CD4-positive, alpha-beta memory T cell (primary cell): ENCODE data around the gene PIGK. TPM values are rescaled to one million over a fixed set of nuclear protein-coding genes. Genes with fewer than 3 reads are reported as not detected.

ENCODE experiments used
- CTCF ChIA-PET: fragments of 350-600 bp; sonication (Branson Sonifier 250); formaldehyde crosslinking; loops from one replicate; lab custom pipeline; 2021; ENCODE audit warnings: inconsistent platforms; ENCODE audit not compliant: partially characterized antibody; lab: Charles Lee
- POLR2A ChIA-PET: fragments of 350-600 bp; sonication (Branson Sonifier 250); formaldehyde crosslinking; loops from one replicate; lab custom pipeline; 2021; ENCODE audit not compliant: partially characterized antibody; lab: Charles Lee
- DNase-seq, 5 donors: peaks; one replicate each; pipeline versions ENCODE4 v3.0.0 to v3.0.0-alpha.2; 2020 to 2022; ENCODE audit warnings: mixed read lengths in 1 of 5
- H3K27ac ChIP-seq: one replicate; pipeline ENCODE4 v1.7.0; 2013; ENCODE audit warnings: low read depth, low read length
- H3K27me3 ChIP-seq: 2 replicates; pipeline ENCODE4 v1.7.0; 2013; ENCODE audit warnings: mild to moderate bottlenecking, low read length, moderate library complexity; ENCODE audit not compliant: insufficient read depth
- H3K36me3 ChIP-seq: 2 replicates; pipeline ENCODE4 v1.7.0; 2013; ENCODE audit warnings: mild to moderate bottlenecking, low read length, moderate library complexity; ENCODE audit not compliant: insufficient read depth
- H3K4me1 ChIP-seq: 2 replicates; pipeline ENCODE4 v1.7.0; 2013; ENCODE audit warnings: mild to moderate bottlenecking, low read length, moderate library complexity; ENCODE audit not compliant: insufficient read depth
- H3K4me3 ChIP-seq, 2 donors: one replicate each; pipeline ENCODE4 v1.7.0; 2013; ENCODE audit warnings: low read length in 2 of 2, mild to moderate bottlenecking in 1 of 2
- H3K9me3 ChIP-seq, 2 donors: one replicate each; pipeline ENCODE4 v1.7.0; 2013; ENCODE audit warnings: low read length in 2 of 2, control low read depth in 1 of 2; ENCODE audit not compliant: control insufficient read depth in 1 of 2
- H3K27ac Mint-ChIP-seq, 7 donors: one replicate each; pipeline ENCODE4 v1.8.0; 2020 to 2021; ENCODE audit warnings: mixed read lengths in 7 of 7, mild to moderate bottlenecking in 6 of 7, inconsistent platforms in 3 of 7, moderate library complexity in 3 of 7
- H3K27me3 Mint-ChIP-seq, 2 donors: one replicate each; pipeline ENCODE4 v1.8.0; 2020 to 2021; ENCODE audit warnings: mixed read lengths in 2 of 2
- H3K36me3 Mint-ChIP-seq, 2 donors: one replicate each; pipeline ENCODE4 v1.8.0; 2020 to 2021; ENCODE audit warnings: mixed read lengths in 2 of 2, inconsistent platforms in 1 of 2, mild to moderate bottlenecking in 1 of 2
- H3K4me1 Mint-ChIP-seq, 4 donors: one replicate each; pipeline ENCODE4 v1.8.0; 2020 to 2021; ENCODE audit warnings: mixed read lengths in 4 of 4, mild to moderate bottlenecking in 1 of 4
- H3K4me3 Mint-ChIP-seq, 8 donors: one replicate each; pipeline ENCODE4 v1.8.0; 2020 to 2021; ENCODE audit warnings: mixed read lengths in 8 of 8, mild to moderate bottlenecking in 7 of 8, moderate library complexity in 6 of 8, inconsistent platforms in 3 of 8
- H3K9me3 Mint-ChIP-seq, 8 donors: one replicate each; pipeline ENCODE4 v1.8.0; 2020 to 2021; ENCODE audit warnings: mixed read lengths in 8 of 8, mild to moderate bottlenecking in 5 of 8, inconsistent platforms in 3 of 8, moderate library complexity in 1 of 8
- intact Hi-C: fragments of 100-400 bp; cut with micrococcal nuclease; formaldehyde crosslinking; loops from one replicate; pipeline ENCODE4 v1.15.1; 2023
- polyA plus RNA-seq, 2 donors: library from polyadenylated mRNA; unstranded; fragments of 300-500 nt; fragmentation: Illumina TruSeq; gene quantifications; one replicate each; pipeline ENCODE4 v1.2.3, GENCODE V29; 2021
- total RNA-seq, 2 experiments: library from RNA; stranded (reverse); gene quantifications; one replicate each; pipeline ENCODE4 v1.2.3, GENCODE V29; 2021

The PIGK gene
- total and polyA plus RNA-seq, 4 experiments from 2014 or later = 26.4 to 72.0 (median 31.9) TPM

- Histone ChIP-seq H3K4me1 (peaks cover 8% of the 10 kb centered on the region), H3K9me3 (no peaks in the 10 kb centered on the region), H3K27ac (no peak overlapping the region), H3K27me3 (no peaks in the 10 kb centered on the region), H3K36me3 (no peaks in the 10 kb centered on the region), H3K4me3 (no peak overlapping the region)
- ChIA-PET CTCF (no interaction called here), POLR2A (no interaction called here)
- no peak for DNase-seq
- Mint-ChIP-seq H3K4me1 (peaks cover 9 to 23% (median 18%) of the 10 kb centered on the region in 4 donors), H3K27ac (peak overlapping the region in 5 of 7 donors; percentile 2 to 60 (median 6)), H3K36me3 (no peaks in the 10 kb centered on the region), H3K9me3 (peaks cover 0 to 2% (median 0%) of the 10 kb centered on the region in 8 donors), H3K27me3 (no peaks in the 10 kb centered on the region), H3K4me3 (peak overlapping the region in 6 of 8 donors; percentile 16 to 59 (median 24))
- intact Hi-C loops = no loop called here
These were observed 171.1 kb downstream of the PIGK start for GRCh38 chr1:77047978-77048614.

- Histone ChIP-seq H3K4me1 (peaks cover 8% of the 10 kb centered on the region), H3K4me3 (no peak overlapping the region), H3K9me3 (no peaks in the 10 kb centered on the region), H3K36me3 (no peaks in the 10 kb centered on the region), H3K27ac (no peak overlapping the region), H3K27me3 (no peaks in the 10 kb centered on the region)
- no peak for DNase-seq
- Mint-ChIP-seq H3K27me3 (no peaks in the 10 kb centered on the region), H3K4me3 (peak overlapping the region in 5 of 8 donors; percentile 16 to 59 (median 31)), H3K4me1 (peaks cover 9 to 23% (median 18%) of the 10 kb centered on the region in 4 donors), H3K36me3 (no peaks in the 10 kb centered on the region), H3K27ac (peak overlapping the region in 1 of 7 donors; percentile 6), H3K9me3 (peaks cover 0 to 2% (median 0%) of the 10 kb centered on the region in 8 donors)
- ChIA-PET CTCF (no interaction called here), POLR2A (no interaction called here)
- intact Hi-C loops = no loop called here
These were observed 171.7 kb downstream of the PIGK start for GRCh38 chr1:77047575-77047974.

DNA sequence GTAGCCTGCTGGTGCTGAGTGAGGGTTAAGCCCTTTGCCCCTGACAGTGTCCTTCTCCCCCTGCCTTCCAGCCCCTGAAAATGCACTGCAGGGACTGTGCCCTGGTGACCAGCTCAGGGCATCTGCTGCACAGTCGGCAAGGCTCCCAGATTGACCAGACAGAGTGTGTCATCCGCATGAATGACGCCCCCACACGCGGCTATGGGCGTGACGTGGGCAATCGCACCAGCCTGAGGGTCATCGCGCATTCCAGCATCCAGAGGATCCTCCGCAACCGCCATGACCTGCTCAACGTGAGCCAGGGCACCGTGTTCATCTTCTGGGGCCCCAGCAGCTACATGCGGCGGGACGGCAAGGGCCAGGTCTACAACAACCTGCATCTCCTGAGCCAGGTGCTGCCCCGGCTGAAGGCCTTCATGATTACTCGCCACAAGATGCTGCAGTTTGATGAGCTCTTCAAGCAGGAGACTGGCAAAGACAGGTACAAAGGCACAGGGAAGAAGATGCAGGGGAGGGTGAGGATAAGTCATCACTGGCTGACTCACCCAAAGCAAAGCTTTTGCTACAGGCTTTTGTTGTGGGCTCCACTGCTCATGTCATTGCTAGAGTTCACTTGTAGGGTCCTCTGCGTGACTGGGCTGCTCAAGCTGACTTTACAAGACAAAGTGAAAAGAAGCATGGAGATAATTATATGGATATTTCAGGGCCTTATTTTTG lies 174.9 kb downstream of the PIGK start:
- ChIA-PET POLR2A (no interaction called here), CTCF (no interaction called here)
- H3K9me3 ChIP-seq = no peaks in the 10 kb centered on the region
- Mint-ChIP-seq H3K36me3 (no peaks in the 10 kb centered on the region), H3K4me3 (no peak overlapping the region), H3K9me3 (no peaks in the 10 kb centered on the region), H3K4me1 (peaks cover 9 to 23% (median 18%) of the 10 kb centered on the region in 4 donors), H3K27ac (no peak overlapping the region), H3K27me3 (peaks cover 4% of the 10 kb centered on the region in 2 donors)
- no peaks in the 10 kb centered on the region for H3K27me3 ChIP-seq
- intact Hi-C loops = no loop called here
- H3K36me3 ChIP-seq = no peaks in the 10 kb centered on the region
- H3K4me3 ChIP-seq = no peak overlapping the region
- no peak overlapping the region for H3K27ac ChIP-seq
- H3K4me1 ChIP-seq = peaks cover 8% of the 10 kb centered on the region
- DNase-seq = no peak

DNA sequence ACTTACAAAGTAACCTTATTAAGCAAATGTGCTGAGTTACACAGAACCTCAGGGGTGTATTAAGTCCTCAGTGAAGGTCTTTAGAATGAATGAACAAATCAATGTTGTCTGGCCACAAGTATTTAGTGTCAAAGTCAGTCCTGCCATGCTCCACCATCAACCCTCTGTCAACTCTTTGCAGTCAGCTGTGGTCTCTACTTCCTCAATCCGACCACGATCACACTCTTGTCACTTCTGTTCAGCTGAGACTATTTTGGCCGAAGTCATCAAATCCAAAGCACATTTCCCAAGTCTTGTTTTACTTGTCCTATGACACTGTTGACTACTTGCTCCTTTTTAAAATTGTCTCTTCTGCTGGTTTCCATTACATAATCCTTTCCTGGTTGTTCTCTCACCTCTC lies 178.4 kb downstream of the PIGK start:
- Histone ChIP-seq H3K9me3 (no peaks in the 10 kb centered on the region), H3K27ac (no peak overlapping the region), H3K4me1 (no peaks in the 10 kb centered on the region), H3K36me3 (no peaks in the 10 kb centered on the region), H3K27me3 (no peaks in the 10 kb centered on the region), H3K4me3 (no peak overlapping the region)
- ChIA-PET CTCF (no interaction called here), POLR2A (no interaction called here)
- Mint-ChIP-seq H3K27ac (no peak overlapping the region), H3K9me3 (peaks cover 0 to 6% (median 3%) of the 10 kb centered on the region in 8 donors), H3K4me1 (no peaks in the 10 kb centered on the region), H3K4me3 (no peak overlapping the region), H3K36me3 (no peaks in the 10 kb centered on the region), H3K27me3 (peaks cover 4% of the 10 kb centered on the region in 2 donors)
- no peak for DNase-seq
- intact Hi-C loops = no loop called here

DNA sequence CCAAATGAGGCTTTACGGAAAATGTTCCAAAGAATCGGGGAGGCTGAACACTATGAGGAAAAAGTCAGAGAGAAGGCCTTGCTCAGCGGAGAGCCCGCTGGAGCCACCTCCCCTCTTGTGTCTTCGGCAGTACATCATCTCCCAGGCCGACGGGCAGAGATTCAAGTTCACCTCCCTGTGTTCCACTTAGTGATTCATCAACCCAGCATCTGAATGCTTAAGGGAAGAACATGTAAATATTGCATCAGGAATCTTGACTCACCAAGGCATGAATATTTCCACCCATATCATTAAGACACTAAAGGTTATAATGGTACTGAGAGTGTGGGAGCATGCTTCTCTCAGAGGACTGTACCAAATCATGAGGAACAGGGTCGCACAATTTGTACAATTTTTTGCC lies 179.5 kb downstream of the PIGK start:
- no peaks in the 10 kb centered on the region for H3K4me1 Mint-ChIP-seq
- Histone ChIP-seq H3K4me3 (no peak overlapping the region), H3K9me3 (no peaks in the 10 kb centered on the region), H3K36me3 (no peaks in the 10 kb centered on the region), H3K4me1 (no peaks in the 10 kb centered on the region), H3K27me3 (no peaks in the 10 kb centered on the region), H3K27ac (no peak overlapping the region)
- CTCF ChIA-PET = no interaction called here
- H3K36me3 Mint-ChIP-seq = no peaks in the 10 kb centered on the region
- peaks cover 4% of the 10 kb centered on the region in 2 donors for H3K27me3 Mint-ChIP-seq
- no peak overlapping the region for H3K4me3 Mint-ChIP-seq
- DNase-seq = no peak
- H3K27ac Mint-ChIP-seq = no peak overlapping the region
- H3K9me3 Mint-ChIP-seq = peaks cover 0 to 6% (median 3%) of the 10 kb centered on the region in 8 donors
- POLR2A ChIA-PET = no interaction called here
- intact Hi-C loops = no loop called here

DNA sequence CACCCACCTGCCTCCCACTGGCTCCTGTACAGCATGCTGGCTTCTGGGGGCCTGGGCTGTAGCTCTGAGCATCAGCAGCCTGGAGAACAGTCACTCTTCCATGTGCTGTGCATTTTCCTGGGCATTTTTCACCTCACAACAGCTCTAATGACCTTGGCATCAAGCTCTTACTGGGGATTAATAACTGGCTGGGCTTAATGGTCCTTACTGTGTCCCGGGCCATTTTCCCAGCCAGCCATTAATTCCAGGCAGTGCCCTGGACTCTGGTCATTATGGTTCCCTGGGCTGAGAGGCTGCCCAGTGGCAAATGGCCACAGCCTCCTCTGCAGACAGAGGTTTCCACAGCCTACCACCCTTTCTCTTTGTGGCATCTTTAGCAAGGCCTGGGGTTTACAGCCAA lies 180.1 kb downstream of the PIGK start:
- no peak overlapping the region for H3K27ac Mint-ChIP-seq
- H3K27me3 Mint-ChIP-seq = peaks cover 4 to 6% of the 10 kb centered on the region in 2 donors
- no peaks in the 10 kb centered on the region for H3K4me1 ChIP-seq
- POLR2A ChIA-PET = no interaction called here
- H3K9me3 Mint-ChIP-seq = peaks cover 0 to 6% (median 3%) of the 10 kb centered on the region in 8 donors
- H3K9me3 ChIP-seq = no peaks in the 10 kb centered on the region
- no peak for DNase-seq
- no peak overlapping the region for H3K4me3 ChIP-seq
- no peaks in the 10 kb centered on the region for H3K27me3 ChIP-seq
- H3K4me3 Mint-ChIP-seq = no peak overlapping the region
- no peaks in the 10 kb centered on the region for H3K36me3 ChIP-seq
- no peaks in the 10 kb centered on the region for H3K4me1 Mint-ChIP-seq
- CTCF ChIA-PET = no interaction called here
- no peaks in the 10 kb centered on the region for H3K36me3 Mint-ChIP-seq
- intact Hi-C loops = no loop called here
- no peak overlapping the region for H3K27ac ChIP-seq
